HCT116 (cell line): Measurements from ENCODE around the gene NCOA1. TPM values are rescaled to one million over a fixed set of nuclear protein-coding genes. Genes with fewer than 3 reads are reported as not detected.

Source experiments
- ATAC-seq: fragments of 200-7000 bp; cut with Tn5 transposase; 2 replicates; pipeline ENCODE4 v1.9.1; 2020; ENCODE audit warnings: mild to moderate bottlenecking, moderate library complexity
- BruUV-seq: library from RNA; stranded (reverse); fragments of 400-500 nt; replicated peaks from 2 replicates; lab custom pipeline; 2021; lab: Mats Ljungman, UMichigan
- CTCF ChIA-PET: fragments of 300-600 bp; sonication (Branson Sonifier 250); formaldehyde crosslinking; loops from one replicate; lab custom pipeline; 2021; ENCODE audit warnings: antibody characterized with exemption; lab: Charles Lee
- POLR2A ChIA-PET: fragments of 300-600, 350-600 bp; sonication (Branson Sonifier 250); formaldehyde crosslinking; loops from one replicate; lab custom pipeline; 2021; ENCODE audit warnings: antibody characterized with exemption; lab: Charles Lee
- RAD21 ChIA-PET, 2 experiments: fragments of 300-600 bp; sonication (Branson Sonifier 250); formaldehyde crosslinking; loops; one replicate each; lab custom pipeline; 2023; ENCODE audit warnings: low total read pairs in 2 of 2; ENCODE audit not compliant: uncharacterized antibody in 2 of 2, unreplicated experiment in 2 of 2, low non-redundant PET in 1 of 2; lab: Charles Lee
- DNase-seq: peaks from one replicate; pipeline ENCODE4 v3.0.0-alpha.2; 2010; ENCODE audit warnings: low read depth, low spot score
- H2AFZ ChIP-seq: fragments of 200-600 bp; shearing (Covaris generic), sonication (generic); 2 replicates; pipeline ENCODE4 v1.6.1; 2017; ENCODE audit warnings: low read depth, mixed run types, mixed read lengths, antibody characterized with exemption, low read length; ENCODE audit not compliant: poor library complexity, severe bottlenecking
- H3K27ac ChIP-seq: 2 replicates; pipeline ENCODE4 v1.5.1; 2012; ENCODE audit warnings: low read depth, low read length
- H3K27me3 ChIP-seq: fragments of 200-600 bp; sonication (generic); 2 replicates; pipeline ENCODE4 v1.6.1; 2016; ENCODE audit warnings: mixed run types, low read length, mixed read lengths; ENCODE audit not compliant: insufficient read depth
- H3K36me3 ChIP-seq, 2 experiments: fragments of 200-500 bp in 1 of 2; fragments of 200-600 bp in 1 of 2; sonication (Bioruptor generic) in 1 of 2; sonication (generic) in 1 of 2; 2 replicates each; pipeline versions ENCODE4 v1.5.1 to v1.6.1; 2014 to 2016; ENCODE audit warnings: low read length in 2 of 2, inconsistent platforms in 1 of 2, mixed read lengths in 1 of 2, mixed run types in 1 of 2; ENCODE audit not compliant: insufficient read depth in 2 of 2, control insufficient read depth in 1 of 2
- H3K4me1 ChIP-seq, 2 experiments: fragments of 200-600 bp in 1 of 2; sonication (generic) in 1 of 2; 2 replicates each; pipeline versions ENCODE4 v1.5.1 to v1.6.1; 2012 to 2017; ENCODE audit warnings: low read length in 2 of 2, inconsistent platforms in 1 of 2, mild to moderate bottlenecking in 1 of 2, mixed read lengths in 1 of 2, mixed run types in 1 of 2, moderate library complexity in 1 of 2; ENCODE audit not compliant: insufficient read depth in 2 of 2, control insufficient read depth in 1 of 2
- H3K4me2 ChIP-seq: fragments of 200-600 bp; sonication (generic); 2 replicates; pipeline ENCODE4 v1.6.1; 2017; ENCODE audit warnings: mixed run types, low read length, mixed read lengths
- H3K4me3 ChIP-seq, 2 experiments: fragments of 200-600 bp in 1 of 2; sonication (generic) in 1 of 2; replicated peaks in 1 of 2; 2 replicates each; pipeline ENCODE4 v1.5.1; 2011 to 2016; ENCODE audit warnings: low read length in 2 of 2, control low read depth in 1 of 2, low read depth in 1 of 2, mild to moderate bottlenecking in 1 of 2, mixed read lengths in 1 of 2, mixed run types in 1 of 2
- H3K79me2 ChIP-seq: fragments of 200-600 bp; sonication (generic); 2 replicates; pipeline ENCODE4 v1.6.1; 2017; ENCODE audit warnings: mild to moderate bottlenecking, mixed run types, low read length, moderate library complexity, mixed read lengths; ENCODE audit not compliant: insufficient read depth
- H3K9ac ChIP-seq: fragments of 200-600 bp; sonication (generic); 2 replicates; pipeline ENCODE4 v1.6.1; 2016; ENCODE audit warnings: low read length, mixed read lengths
- H3K9me2 ChIP-seq: fragments of 200-600 bp; sonication (generic), shearing (Covaris generic); 2 replicates; pipeline ENCODE4 v1.6.1; 2017; ENCODE audit warnings: mixed run types, mild to moderate bottlenecking, moderate library complexity; ENCODE audit not compliant: insufficient read depth
- H3K9me3 ChIP-seq, 2 experiments: fragments of 200-500 bp in 1 of 2; fragments of 200-600 bp in 1 of 2; sonication (Bioruptor generic) in 1 of 2; sonication (generic) in 1 of 2; 2 replicates each; pipeline ENCODE4 v1.6.1; 2014 to 2017; ENCODE audit warnings: low read length in 2 of 2, mixed read lengths in 2 of 2, inconsistent platforms in 1 of 2, low read depth in 1 of 2, mild to moderate bottlenecking in 1 of 2, mixed run types in 1 of 2, moderate library complexity in 1 of 2; ENCODE audit not compliant: control insufficient read depth in 1 of 2, insufficient read depth in 1 of 2
- H4K20me1 ChIP-seq: fragments of 200-600 bp; sonication (generic), shearing (Covaris generic); 2 replicates; pipeline ENCODE4 v1.6.1; 2017; ENCODE audit warnings: mixed run types, mild to moderate bottlenecking, moderate library complexity; ENCODE audit not compliant: insufficient read depth
- ATF3 ChIP-seq: IDR thresholded peaks from 2 replicates; pipeline ENCODE4 v1.6.1; 2012
- CBX3 ChIP-seq: IDR thresholded peaks from 2 replicates; pipeline ENCODE4 v1.6.1; 2012; ENCODE audit warnings: low read depth
- CEBPB ChIP-seq: IDR thresholded peaks from 2 replicates; pipeline ENCODE4 v1.6.1; 2012; ENCODE audit warnings: low read depth
- CTCF ChIP-seq, 3 experiments: fragments of 200-600 bp in 1 of 3; sonication (generic) in 1 of 3; IDR thresholded peaks in 2 of 3; conservative IDR thresholded peaks in 1 of 3; 2 replicates each; pipeline ENCODE4 v1.5.1; 2012 to 2017; ENCODE audit warnings: low read depth in 2 of 3, low read length in 2 of 3, antibody characterized with exemption in 1 of 3, borderline replicate concordance in 1 of 3, control low read depth in 1 of 3, mild to moderate bottlenecking in 1 of 3, mixed read lengths in 1 of 3, mixed run types in 1 of 3, moderate library complexity in 1 of 3; ENCODE audit not compliant: insufficient read depth in 1 of 3
- EZH2 ChIP-seq: fragments of 200-600 bp; sonication (generic); IDR thresholded peaks from 2 replicates; pipeline ENCODE4 v1.6.1; 2017; ENCODE audit warnings: antibody characterized with exemption, mixed run types
- EZH2phosphoT487 ChIP-seq: fragments of 200-600 bp; IDR thresholded peaks from 2 replicates; pipeline ENCODE4 v1.6.1; 2018; ENCODE audit warnings: antibody characterized with exemption, borderline replicate concordance
- FOSL1 ChIP-seq: IDR thresholded peaks from 2 replicates; pipeline ENCODE4 v1.6.1; 2012; ENCODE audit warnings: low read depth
- JUND ChIP-seq: IDR thresholded peaks from 2 replicates; pipeline ENCODE4 v1.6.1; 2012
- MAX ChIP-seq: IDR thresholded peaks from 2 replicates; pipeline ENCODE4 v1.6.1; 2012
- POLR2AphosphoS5 ChIP-seq: IDR thresholded peaks from 2 replicates; pipeline ENCODE4 v1.6.1; 2011; ENCODE audit warnings: mild to moderate bottlenecking, low read depth, low read length, moderate library complexity
- RAD21 ChIP-seq: IDR thresholded peaks from 2 replicates; pipeline ENCODE4 v1.6.1; 2012; ENCODE audit warnings: low read depth, mild to moderate bottlenecking
- SIN3A ChIP-seq: IDR thresholded peaks from 2 replicates; pipeline ENCODE4 v1.6.1; 2012; ENCODE audit warnings: low read depth
- SP1 ChIP-seq: IDR thresholded peaks from 2 replicates; pipeline ENCODE4 v1.6.1; 2012; ENCODE audit warnings: low read depth
- SRF ChIP-seq: IDR thresholded peaks from 2 replicates; pipeline ENCODE4 v1.6.1; 2012; ENCODE audit warnings: low read depth
- TCF7L2 ChIP-seq: IDR thresholded peaks from 2 replicates; pipeline ENCODE4 v1.7.0; 2011; ENCODE audit warnings: borderline replicate concordance, inconsistent platforms; ENCODE audit not compliant: insufficient read depth, insufficient read length; ENCODE audit errors: extremely low read depth
- YY1 ChIP-seq: IDR thresholded peaks from 2 replicates; pipeline ENCODE4 v1.6.1; 2011; ENCODE audit warnings: low read length, low read depth, moderate library complexity, mild to moderate bottlenecking; ENCODE audit not compliant: insufficient replicate concordance; ENCODE audit errors: extremely low read depth
- ZFX ChIP-seq: fragments of 450-650 bp; IDR thresholded peaks from 2 replicates; pipeline ENCODE4 v1.6.1; 2017
- ZNF274 ChIP-seq: fragments of 200-500 bp; sonication (Bioruptor generic); IDR thresholded peaks from 2 replicates; pipeline ENCODE4 v1.6.1; 2014; ENCODE audit warnings: mild to moderate bottlenecking, low read depth, low read length, inconsistent platforms
- intact Hi-C: fragments of 100-400 bp; cut with micrococcal nuclease; formaldehyde crosslinking; loops from 2 replicates; pipeline ENCODE4 v1.10.0; 2022
- total RNA-seq: library from RNA; stranded (reverse); gene quantifications from one replicate; pipeline ENCODE4 v1.2.1, GENCODE V29; 2021; ENCODE audit not compliant: unreplicated experiment

Gene NCOA1
- total RNA-seq, 1 experiment from 2014 or later: 10.4 TPM

- H3K36me3 ChIP-seq: peaks cover 8 to 10% of the 10 kb centered on the region in 2 experiments; a peak in 3 of 4 replicates
- H2AFZ ChIP-seq: no peak overlapping the region
- CTCF ChIA-PET: interaction anchor here (1.2 to 1.5 kb wide), 3 partner anchors 14 to 18 kb away, joined by 3 to 5 read pairs (median 4); partner anchors contain the start of genes CENPO and PTRHD1
- no peaks in the 10 kb centered on the region for H3K9me3 ChIP-seq
- no peak for ATAC-seq
- intact Hi-C loops: no loop called here
- no peaks in the 10 kb centered on the region for H4K20me1 ChIP-seq
- no TSS peak for BruUV-seq
- POLR2A ChIA-PET: no interaction called here
- no peak for DNase-seq
- H3K9me2 ChIP-seq: no peaks in the 10 kb centered on the region
- TF ChIP-seq YY1 (no peak), ZFX (no peak), CTCF (IDR thresholded peaks at IDR 0.05 in 2 of 3, conservative IDR thresholded peaks at IDR 0.05 in 1 of 3; ENCODE audit: borderline replicate concordance in 1 of 3, insufficient read depth in 1 of 3, low read depth in 2 of 3, low read length in 2 of 3) (no peak), FOSL1 (no peak), POLR2AphosphoS5 (no peak), EZH2 (no peak), MAX (no peak), TCF7L2 (no peak), CBX3 (no peak), SP1 (no peak), CEBPB (no peak), JUND (no peak), RAD21 (no peak), ZNF274 (no peak), EZH2phosphoT487 (no peak), SIN3A (no peak), SRF (no peak), ATF3 (no peak)
- no peak overlapping the region for H3K4me3 ChIP-seq
- peaks cover 0 to 4% of the 10 kb centered on the region in 2 experiments; a peak in 2 of 4 replicates for H3K4me1 ChIP-seq
- peaks cover 81% of the 10 kb centered on the region for H3K79me2 ChIP-seq
- no peak overlapping the region for H3K27ac ChIP-seq
- no peak overlapping the region for H3K9ac ChIP-seq
- H3K4me2 ChIP-seq: no peak overlapping the region
- RAD21 ChIA-PET: no interaction called here
- H3K27me3 ChIP-seq: no peaks in the 10 kb centered on the region
Measured at GRCh38 chr2:24809316-24810007, 318.4 kb downstream of the NCOA1 start.
